Smooth muscle cell (in vitro differentiated cells): ENCODE measurements around the gene EIF2AK3. TPM values are rescaled to one million over a fixed set of nuclear protein-coding genes. Genes with fewer than 3 reads are reported as not detected.

Source experiments
- DNase-seq: peaks from one replicate; lab custom pipeline; 2025; ENCODE audit not compliant: unreplicated experiment; lab: John Stamatoyannopoulos, UW
- H2AFZ ChIP-seq: fragments of 200-600 bp; sonication (generic); 2 replicates; pipeline ENCODE4 v1.6.0; 2016; ENCODE audit warnings: antibody characterized with exemption, low read depth, mild to moderate bottlenecking
- H3F3A ChIP-seq: fragments of 200-600 bp; sonication (generic); 2 replicates; pipeline ENCODE4 v1.6.0; 2017; ENCODE audit warnings: antibody characterized with exemption, low read depth
- H3K27ac ChIP-seq: fragments of 200-600 bp; sonication (generic); 2 replicates; pipeline ENCODE4 v1.5.1; 2016; ENCODE audit warnings: low read depth, mild to moderate bottlenecking
- H3K27me3 ChIP-seq: fragments of 200-600 bp; sonication (generic); 2 replicates; pipeline ENCODE4 v1.6.1; 2016; ENCODE audit warnings: low read depth, mild to moderate bottlenecking
- H3K36me3 ChIP-seq: fragments of 200-600 bp; sonication (generic); 2 replicates; pipeline ENCODE4 v1.5.1; 2016; ENCODE audit warnings: low read depth
- H3K4me1 ChIP-seq: fragments of 200-600 bp; sonication (generic); 2 replicates; pipeline ENCODE4 v1.5.1; 2016; ENCODE audit warnings: low read depth
- H3K4me2 ChIP-seq: fragments of 200-600 bp; sonication (generic); 2 replicates; pipeline ENCODE4 v1.6.0; 2016; ENCODE audit warnings: mild to moderate bottlenecking
- H3K4me3 ChIP-seq: fragments of 200-600 bp; sonication (generic); 2 replicates; pipeline ENCODE4 v1.5.1; 2016; ENCODE audit warnings: mild to moderate bottlenecking
- H3K79me2 ChIP-seq: fragments of 200-600 bp; sonication (generic); 2 replicates; pipeline ENCODE4 v1.6.0; 2016; ENCODE audit warnings: low read depth, mild to moderate bottlenecking
- H3K9ac ChIP-seq: fragments of 200-600 bp; sonication (generic); 2 replicates; pipeline ENCODE4 v1.6.0; 2016; ENCODE audit warnings: low read depth
- H3K9me3 ChIP-seq: fragments of 200-600 bp; sonication (generic); replicated peaks from 2 replicates; pipeline ENCODE4 v1.5.1; 2016; ENCODE audit warnings: low read depth
- H4K20me1 ChIP-seq: fragments of 200-600 bp; sonication (generic); 2 replicates; pipeline ENCODE4 v1.6.0; 2016; ENCODE audit warnings: low read depth
- WGBS: methylation state at CpG from one replicate; pipeline ENCODE4 v1.1.7; 2016; ENCODE audit warnings: low lambda C conversion rate; 5-methylcytosine and 5-hydroxymethylcytosine counted together
- polyA plus RNA-seq: library from polyadenylated mRNA; unstranded; fragments of >200 nt; fragmentation: Nextera tagmentation; extraction: Ambion mirVana; gene quantifications from 2 replicates; pipeline ENCODE4 v1.2.1, GENCODE V29; 2016
- total RNA-seq: library from RNA; depleted of rRNA; stranded (reverse); fragments of >200 nt; gene quantifications from 2 replicates; pipeline ENCODE4 v1.2.3, GENCODE V29; 2014
- TF ChIP-seq, protein P1 (sequence below): fragments of 200-600 bp; sonication (generic); IDR thresholded peaks from 2 replicates; pipeline ENCODE4 v1.5.1; 2017; ENCODE audit warnings: borderline replicate concordance, mild to moderate bottlenecking, antibody characterized with exemption; ENCODE audit not compliant: insufficient read depth, poor library complexity, severe bottlenecking

Gene EIF2AK3
- total and polyA plus RNA-seq, 2 experiments from 2014 or later, result 16.2 to 53.4 TPM

DNA sequence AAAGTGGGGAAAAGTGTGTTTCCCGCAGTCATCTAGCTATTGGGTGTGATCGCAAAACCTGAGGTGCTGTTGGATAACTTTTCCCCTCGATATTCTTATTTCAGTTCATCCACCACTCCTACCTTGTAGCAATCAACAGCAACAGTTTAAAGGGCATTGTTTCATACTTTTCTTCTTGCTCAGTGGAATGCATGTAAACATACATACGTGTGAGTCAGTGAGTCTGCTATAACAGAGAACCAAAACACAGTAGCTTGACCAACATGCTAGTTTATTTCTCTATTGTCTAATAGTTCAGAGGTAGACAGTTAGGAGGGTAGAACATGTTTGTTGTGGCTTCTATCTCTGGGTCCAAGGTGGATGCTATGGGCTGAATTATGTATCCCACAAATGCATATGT lies 97.2 kb downstream of the EIF2AK3 start:
- no peaks in the 10 kb centered on the region for H3K9me3 ChIP-seq
- no peaks in the 10 kb centered on the region for H3K4me1 ChIP-seq
- no peaks in the 10 kb centered on the region for H3F3A ChIP-seq
- H4K20me1 ChIP-seq, result no peaks in the 10 kb centered on the region
- 88% methylated on average over 4 of the region's 4 CpGs for WGBS
- no peaks in the 10 kb centered on the region for H3K36me3 ChIP-seq
- H3K4me2 ChIP-seq, result no peak overlapping the region
- H3K27me3 ChIP-seq, result no peaks in the 10 kb centered on the region
- H3K79me2 ChIP-seq, result no peaks in the 10 kb centered on the region
- no peak overlapping the region for H3K9ac ChIP-seq
- no peak for DNase-seq
- no peak overlapping the region for H2AFZ ChIP-seq
- no peak overlapping the region for H3K4me3 ChIP-seq
- H3K27ac ChIP-seq, result no peak overlapping the region
- TF ChIP-seq, protein P1, sequence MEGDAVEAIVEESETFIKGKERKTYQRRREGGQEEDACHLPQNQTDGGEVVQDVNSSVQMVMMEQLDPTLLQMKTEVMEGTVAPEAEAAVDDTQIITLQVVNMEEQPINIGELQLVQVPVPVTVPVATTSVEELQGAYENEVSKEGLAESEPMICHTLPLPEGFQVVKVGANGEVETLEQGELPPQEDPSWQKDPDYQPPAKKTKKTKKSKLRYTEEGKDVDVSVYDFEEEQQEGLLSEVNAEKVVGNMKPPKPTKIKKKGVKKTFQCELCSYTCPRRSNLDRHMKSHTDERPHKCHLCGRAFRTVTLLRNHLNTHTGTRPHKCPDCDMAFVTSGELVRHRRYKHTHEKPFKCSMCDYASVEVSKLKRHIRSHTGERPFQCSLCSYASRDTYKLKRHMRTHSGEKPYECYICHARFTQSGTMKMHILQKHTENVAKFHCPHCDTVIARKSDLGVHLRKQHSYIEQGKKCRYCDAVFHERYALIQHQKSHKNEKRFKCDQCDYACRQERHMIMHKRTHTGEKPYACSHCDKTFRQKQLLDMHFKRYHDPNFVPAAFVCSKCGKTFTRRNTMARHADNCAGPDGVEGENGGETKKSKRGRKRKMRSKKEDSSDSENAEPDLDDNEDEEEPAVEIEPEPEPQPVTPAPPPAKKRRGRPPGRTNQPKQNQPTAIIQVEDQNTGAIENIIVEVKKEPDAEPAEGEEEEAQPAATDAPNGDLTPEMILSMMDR, result no peak

DNA sequence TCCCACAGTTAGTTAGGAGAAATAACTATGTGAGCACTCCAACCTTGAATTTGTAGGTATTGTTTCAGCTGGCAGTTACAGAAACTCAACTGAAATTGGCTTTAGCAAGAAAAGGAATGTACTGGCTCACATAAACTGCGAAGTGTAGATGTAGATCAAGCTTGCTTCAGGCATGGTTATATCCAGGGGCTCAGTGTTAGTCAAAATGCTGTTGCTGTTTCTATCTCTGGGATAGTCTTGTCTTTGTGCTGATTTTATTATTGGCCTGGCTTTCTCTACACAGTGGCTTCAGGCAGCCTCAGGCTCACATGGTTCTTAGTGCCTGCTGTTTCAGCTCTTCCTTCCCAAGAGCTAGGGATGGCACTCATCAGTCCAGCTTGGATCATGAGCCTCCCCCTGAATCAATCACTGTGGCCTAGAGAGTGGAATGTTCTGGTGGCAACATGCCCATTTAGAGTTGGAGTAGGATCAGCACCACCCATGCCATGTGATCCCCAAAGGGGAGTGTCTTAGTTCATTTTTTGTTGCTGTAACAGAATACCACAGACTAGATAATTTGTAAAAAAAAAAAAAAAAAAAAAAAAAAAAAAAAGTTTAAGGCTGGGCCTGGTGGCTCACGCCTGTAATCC lies 105.7 kb downstream of the EIF2AK3 start:
- Histone ChIP-seq H3K79me2 (no peaks in the 10 kb centered on the region), H4K20me1 (no peaks in the 10 kb centered on the region), H3K27me3 (no peaks in the 10 kb centered on the region), H3K27ac (no peak overlapping the region), H3K4me3 (no peak overlapping the region), H3F3A (no peaks in the 10 kb centered on the region), H2AFZ (no peak overlapping the region), H3K4me2 (no peak overlapping the region), H3K9me3 (no peaks in the 10 kb centered on the region), H3K36me3 (no peaks in the 10 kb centered on the region), H3K9ac (no peak overlapping the region), H3K4me1 (peaks cover 12% of the 10 kb centered on the region)
- no peak for DNase-seq
- WGBS, result 89% methylated on average over 2 of the region's 2 CpGs
- TF ChIP-seq, protein P1, result no peak

DNA sequence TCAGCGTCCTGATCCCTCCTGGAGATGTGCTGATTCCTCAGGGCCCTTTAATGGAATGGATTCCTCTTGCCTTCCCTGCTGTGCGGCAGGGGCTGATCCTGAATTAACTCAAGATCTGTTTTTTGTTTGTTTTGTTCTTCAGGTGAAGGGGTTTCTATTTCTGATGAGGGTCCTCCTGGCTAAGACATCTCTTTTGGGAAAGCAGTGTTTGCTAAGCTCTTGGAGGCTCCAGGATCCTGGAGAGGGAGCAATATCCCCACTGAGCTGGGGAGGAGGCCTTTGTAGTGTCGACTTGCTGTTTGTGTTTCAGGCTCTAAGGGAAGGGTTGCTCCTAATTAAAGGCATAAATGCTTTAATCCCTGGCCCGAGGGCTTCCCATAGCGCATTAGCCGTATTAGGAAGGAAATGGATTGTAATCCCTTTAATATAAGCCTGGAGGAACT lies 109.5 kb downstream of the EIF2AK3 start:
- DNase-seq, result no peak
- Histone ChIP-seq H3K27me3 (no peaks in the 10 kb centered on the region), H3K4me2 (no peak overlapping the region), H3K36me3 (no peaks in the 10 kb centered on the region), H3K4me3 (no peak overlapping the region), H3K79me2 (no peaks in the 10 kb centered on the region), H3K9ac (no peak overlapping the region), H2AFZ (peak overlapping the region; percentile 62), H3K4me1 (peaks cover 12% of the 10 kb centered on the region), H4K20me1 (no peaks in the 10 kb centered on the region), H3F3A (no peaks in the 10 kb centered on the region), H3K9me3 (no peaks in the 10 kb centered on the region), H3K27ac (no peak overlapping the region)
- TF ChIP-seq, protein P1, result no peak
- WGBS, result 25% methylated on average over 6 of the region's 6 CpGs

Other genes with a start within 250 kb of the EIF2AK3 start
- not detected in 2 replicates for gene FOXI3, start 174.8 kb downstream of the EIF2AK3 start, total RNA-seq
- gene FOXI3, start 174.8 kb downstream of the EIF2AK3 start, polyA plus RNA-seq, result not detected in 2 replicates
- gene RPIA, start 64.2 kb upstream of the EIF2AK3 start, total RNA-seq, result 4.8 and 9.9 TPM in 2 replicates
- gene RPIA, start 64.2 kb upstream of the EIF2AK3 start, polyA plus RNA-seq, result 8.9 and 11.3 TPM in 2 replicates